DMS114 treated with DMSO at 0.1 percent for 48 hours (cell line): ENCODE results near the gene ANKRD63.

ENCODE experiments used
- DNase-seq: peaks from one replicate; lab custom pipeline; 2025; ENCODE audit not compliant: unreplicated experiment; lab: John Stamatoyannopoulos, UW

ANKRD63 gene

GRCh38 chr15:40243126-40243810, 39.6 kb downstream of the ANKRD63 start:
- DNase-seq, result no peak

GRCh38 chr15:40242601-40243000, 40.3 kb downstream of the ANKRD63 start:
- DNase-seq, result no peak

- no peak for DNase-seq
Measured at GRCh38 chr15:40242213-40242599, 40.7 kb downstream of the ANKRD63 start.

- DNase-seq, result no peak
Measured at GRCh38 chr15:40241269-40242212, 41.3 kb downstream of the ANKRD63 start.

GRCh38 chr15:40240619-40241221, 42.1 kb downstream of the ANKRD63 start:
- no peak for DNase-seq

- DNase-seq, result no peak
Measured at GRCh38 chr15:40239693-40240618, 42.9 kb downstream of the ANKRD63 start.

GRCh38 chr15:40239404-40239692, 43.5 kb downstream of the ANKRD63 start:
- DNase-seq, result no peak

- no peak for DNase-seq
Measured at GRCh38 chr15:40238532-40239403, 44.1 kb downstream of the ANKRD63 start, which contains the start of gene PAK6. TSS of gene PAK6 (plus strand) at chr15:40239063. CDS start at chr15:40264786, 25,723 bp downstream.

- DNase-seq, result no peak
Measured at GRCh38 chr15:40235201-40235885, 47.5 kb downstream of the ANKRD63 start.

GRCh38 chr15:40234783-40235182, 48.1 kb downstream of the ANKRD63 start:
- no peak for DNase-seq

GRCh38 chr15:40233727-40234577, 48.9 kb downstream of the ANKRD63 start:
- no peak for DNase-seq

- no peak for DNase-seq
Measured at GRCh38 chr15:40232625-40233070, 50.2 kb downstream of the ANKRD63 start.
